K562 (cell line): Measurements from ENCODE around the gene KLK1. TPM values are rescaled to one million over a fixed set of nuclear protein-coding genes. Genes with fewer than 3 reads are reported as not detected.

Source experiments
- ATAC-seq: fragments of 200-7000 bp; cut with Tn5 transposase; 3 replicates; pipeline ENCODE4 v1.9.1; 2020; ENCODE audit warnings: moderate library complexity
- BruUV-seq: library from RNA; stranded (reverse); fragments of 400-500 nt; replicated peaks from 2 replicates; lab custom pipeline; 2021; lab: Mats Ljungman, UMichigan
- CTCF ChIA-PET: fragments of 300-600 bp; formaldehyde crosslinking; extraction: SDS; loops from one replicate; lab custom pipeline; 2021; ENCODE audit warnings: low intra/inter-chr PET ratio; lab: Yijun Ruan, JAX
- POLR2A ChIA-PET: fragments of 300-600, 350-650 bp; sonication (Branson Sonifier 250); formaldehyde crosslinking; extraction: SDS; loops from one replicate; lab custom pipeline; 2021; ENCODE audit warnings: antibody characterized with exemption, inconsistent platforms; lab: Yijun Ruan, JAX
- DNase-seq, 4 experiments: peaks; one replicate each; pipeline versions ENCODE4 v3.0.0 to v3.0.0-alpha.2; 2011 to 2018; ENCODE audit warnings: low spot score in 3 of 4, mixed read lengths in 3 of 4; ENCODE audit errors: extremely low read depth in 1 of 4
- FAIRE-seq: peaks from 2 replicates; lab custom pipeline; 2011; peaks lifted over from hg19 to GRCh38; lab: Jason Lieb, UNC
- H2AFZ ChIP-seq: 2 replicates; pipeline ENCODE4 v1.6.0; 2011; ENCODE audit warnings: low read depth, low read length, control low read depth, inconsistent platforms
- H3K27ac ChIP-seq: fragments of 200-600 bp; 3 replicates; pipeline ENCODE4 v1.8.0; 2011; ENCODE audit warnings: low read depth, mild to moderate bottlenecking, control low read depth, inconsistent platforms, low read length, moderate library complexity, mixed read lengths; ENCODE audit errors: extremely low read depth
- H3K27me3 ChIP-seq, 2 experiments: fragments of 300-600 bp in 1 of 2; 2 replicates in 1 of 2; 3 replicates in 1 of 2; pipeline versions ENCODE4 v1.6.0 to v1.8.0; 2011; ENCODE audit warnings: inconsistent platforms in 2 of 2, low read length in 2 of 2, mild to moderate bottlenecking in 1 of 2, mixed read lengths in 1 of 2, moderate library complexity in 1 of 2; ENCODE audit not compliant: control insufficient read depth in 2 of 2, insufficient read depth in 2 of 2
- H3K36me3 ChIP-seq: fragments of 300-600 bp; 3 replicates; pipeline ENCODE4 v1.8.0; 2011; ENCODE audit warnings: mild to moderate bottlenecking, low read length, inconsistent platforms; ENCODE audit not compliant: control insufficient read depth, insufficient read depth
- H3K4me1 ChIP-seq, 2 experiments: fragments of 200-600 bp in 1 of 2; replicated peaks in 1 of 2; 2 replicates in 1 of 2; 3 replicates in 1 of 2; pipeline versions ENCODE4 v1.5.1 to v1.8.0; 2011; ENCODE audit warnings: inconsistent platforms in 2 of 2, low read length in 2 of 2, mild to moderate bottlenecking in 1 of 2, mixed read lengths in 1 of 2, moderate library complexity in 1 of 2; ENCODE audit not compliant: control insufficient read depth in 2 of 2, insufficient read depth in 2 of 2
- H3K4me2 ChIP-seq: 2 replicates; pipeline ENCODE4 v1.6.1; 2011; ENCODE audit warnings: low read length, control low read depth, inconsistent platforms, mixed read lengths; ENCODE audit not compliant: insufficient read depth
- H3K4me3 ChIP-seq: fragments of 200-600 bp; sonication (generic), shearing (Covaris generic); 2 replicates; pipeline ENCODE4 v1.5.1; 2016; ENCODE audit warnings: control low read depth, inconsistent platforms
- H3K79me2 ChIP-seq: fragments of 200-600 bp; 3 replicates; pipeline ENCODE4 v1.8.0; 2011; ENCODE audit warnings: low read length, inconsistent platforms; ENCODE audit not compliant: control insufficient read depth, insufficient read depth
- H3K9ac ChIP-seq, 2 experiments: 2 replicates each; pipeline versions ENCODE4 v1.6.0 to v1.6.1; 2011; ENCODE audit warnings: low read depth in 2 of 2, low read length in 2 of 2, control low read depth in 1 of 2, inconsistent platforms in 1 of 2, mild to moderate bottlenecking in 1 of 2, mixed read lengths in 1 of 2; ENCODE audit not compliant: insufficient read depth in 1 of 2
- H3K9me1 ChIP-seq: one replicate; pipeline ENCODE4 v1.6.0; 2011; ENCODE audit warnings: inconsistent platforms, mild to moderate bottlenecking, low read length, moderate library complexity; ENCODE audit not compliant: control insufficient read depth, insufficient read depth
- H3K9me3 ChIP-seq: replicated peaks from 2 replicates; pipeline ENCODE4 v1.5.1; 2011; ENCODE audit warnings: low read depth, low read length, inconsistent platforms; ENCODE audit not compliant: control insufficient read depth, insufficient read depth
- H4K20me1 ChIP-seq: replicated peaks from 2 replicates; pipeline ENCODE4 v1.6.1; 2011; ENCODE audit warnings: low read length, inconsistent platforms, mixed read lengths; ENCODE audit not compliant: control insufficient read depth, insufficient read depth
- HSF4 ChIP-seq: fragments of 250-450 bp; sonication (Bioruptor Pico); IDR thresholded peaks from 2 replicates; pipeline ENCODE4 v2.1.2; 2022; ENCODE audit warnings: mild to moderate bottlenecking, moderate library complexity, borderline replicate concordance
- WGBS: fragments of 100-300 bp; shearing (Covaris generic); methylation state at CpG from one replicate; pipeline ENCODE4 v1.1.6; 2016; ENCODE audit warnings: low coverage, mixed read lengths; ENCODE audit not compliant: insufficient coverage; ENCODE audit errors: missing lambda C conversion rate; 5-methylcytosine and 5-hydroxymethylcytosine counted together
- in situ Hi-C: fragments of 300-500 bp; cut with MboI; formaldehyde crosslinking; loops from 4 replicates; pipeline ENCODE4 v1.15.0; 2018; ENCODE audit warnings: inconsistent platforms, mixed read lengths
- intact Hi-C: fragments of 100-400 bp; cut with micrococcal nuclease; formaldehyde crosslinking; loops from 2 replicates; pipeline ENCODE4 v1.14.2; 2022
- polyA plus RNA-seq, 8 experiments: library from polyadenylated mRNA; depleted of rRNA in 4 of 8; stranded (reverse) in 5 of 8; unstranded in 3 of 8; fragments of >200 nt; fragmentation: Nextera tagmentation in 2 of 8; fragmentation: Illumina TruSeq in 1 of 8; extraction: Ambion mirVana in 2 of 8; extraction: Trizol in 1 of 8; gene quantifications; 2 replicates each; pipeline versions ENCODE4 v1.2.1 to v1.2.3, GENCODE V29; 2011 to 2014; ENCODE audit warnings: inconsistent platforms in 1 of 8, missing spikeins in 1 of 8
- total RNA-seq, 7 experiments: library from RNA; depleted of rRNA in 6 of 7; stranded (reverse); fragments of >200 nt in 6 of 7; fragmentation: Illumina TruSeq in 2 of 7; extraction: Trizol in 2 of 7; gene quantifications; 2 replicates each; pipeline versions ENCODE4 v1.2.1 to v1.2.3, GENCODE V29; 2011 to 2021; ENCODE audit warnings: low replicate concordance in 1 of 7
- TF ChIP-seq, protein P1 (sequence below): sonication (generic); formaldehyde crosslinking; IDR thresholded peaks from 2 replicates; pipeline ENCODE4 v1.8.1; 2023; ENCODE audit warnings: mild to moderate bottlenecking, missing genetic modification reagents

KLK1 gene
- total and polyA plus RNA-seq, 9 of the 15 experiments (the other 6 are each of a cell fraction or from before 2014, with no cell fraction given): 0.87 to 15.4 (median 9.1) TPM

DNA sequence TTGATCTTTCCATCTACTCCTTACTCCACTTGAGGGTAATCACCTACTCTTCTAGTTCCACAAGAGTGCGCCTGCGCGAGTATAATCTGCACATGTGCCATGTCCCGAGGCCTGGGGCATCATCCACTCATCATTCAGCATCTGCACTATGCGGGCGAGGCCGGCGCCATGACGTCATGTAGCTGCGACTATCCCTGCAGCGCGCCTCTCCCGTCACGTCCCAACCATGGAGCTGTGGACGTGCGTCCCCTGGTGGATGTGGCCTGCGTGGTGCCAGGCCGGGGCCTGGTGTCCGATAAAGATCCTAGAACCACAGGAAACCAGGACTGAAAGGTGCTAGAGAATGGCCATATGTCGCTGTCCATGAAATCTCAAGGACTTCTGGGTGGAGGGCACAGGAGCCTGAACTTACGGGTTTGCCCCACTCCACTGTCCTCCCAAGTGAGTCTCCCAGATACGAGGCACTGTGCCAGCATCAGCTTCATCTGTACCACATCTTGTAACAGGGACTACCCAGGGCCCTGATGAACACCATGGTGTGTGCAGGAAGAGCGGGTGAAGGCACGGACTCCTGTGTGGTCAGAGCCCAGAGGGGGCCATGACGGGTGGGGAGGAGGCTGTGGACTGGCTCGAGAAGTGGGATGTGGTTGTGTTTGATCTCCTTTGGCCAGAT lies 47.0 kb upstream of the KLK1 start (continued):
- TF ChIP-seq, protein P1, sequence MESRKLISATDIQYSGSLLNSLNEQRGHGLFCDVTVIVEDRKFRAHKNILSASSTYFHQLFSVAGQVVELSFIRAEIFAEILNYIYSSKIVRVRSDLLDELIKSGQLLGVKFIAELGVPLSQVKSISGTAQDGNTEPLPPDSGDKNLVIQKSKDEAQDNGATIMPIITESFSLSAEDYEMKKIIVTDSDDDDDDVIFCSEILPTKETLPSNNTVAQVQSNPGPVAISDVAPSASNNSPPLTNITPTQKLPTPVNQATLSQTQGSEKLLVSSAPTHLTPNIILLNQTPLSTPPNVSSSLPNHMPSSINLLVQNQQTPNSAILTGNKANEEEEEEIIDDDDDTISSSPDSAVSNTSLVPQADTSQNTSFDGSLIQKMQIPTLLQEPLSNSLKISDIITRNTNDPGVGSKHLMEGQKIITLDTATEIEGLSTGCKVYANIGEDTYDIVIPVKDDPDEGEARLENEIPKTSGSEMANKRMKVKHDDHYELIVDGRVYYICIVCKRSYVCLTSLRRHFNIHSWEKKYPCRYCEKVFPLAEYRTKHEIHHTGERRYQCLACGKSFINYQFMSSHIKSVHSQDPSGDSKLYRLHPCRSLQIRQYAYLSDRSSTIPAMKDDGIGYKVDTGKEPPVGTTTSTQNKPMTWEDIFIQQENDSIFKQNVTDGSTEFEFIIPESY (CRISPR knock-in tag): peak; percentile 82
- TF ChIP-seq, all 486 proteins: peak for 147

DNA sequence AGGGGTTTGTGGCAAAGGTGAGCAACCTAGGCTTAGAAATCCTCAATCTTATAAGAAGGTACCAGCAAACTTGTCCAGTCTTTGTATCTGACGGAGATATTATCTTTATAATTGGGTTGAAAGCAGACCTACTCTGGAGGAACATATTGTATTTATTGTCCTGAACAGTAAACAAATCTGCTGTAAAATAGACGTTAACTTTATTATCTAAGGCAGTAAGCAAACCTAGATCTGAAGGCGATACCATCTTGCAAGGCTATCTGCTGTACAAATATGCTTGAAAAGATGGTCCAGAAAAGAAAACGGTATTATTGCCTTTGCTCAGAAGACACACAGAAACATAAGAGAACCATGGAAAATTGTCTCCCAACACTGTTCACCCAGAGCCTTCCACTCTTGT lies 45.9 kb upstream of the KLK1 start:
- peak overlapping the region; percentile 97 for H2AFZ ChIP-seq
- 34% methylated on average over 4 of the region's 4 CpGs for WGBS
- H3K4me3 ChIP-seq: no peak overlapping the region
- no TSS peak for BruUV-seq
- in situ Hi-C loops (no loop called here), intact Hi-C loops (no loop called here)
- H3K9me3 ChIP-seq: 0 out of 2 replicates have a peak, but pooled peaks cover 4% of the 10 kb centered on the region
- CTCF ChIA-PET: no interaction called here
- H3K36me3 ChIP-seq: no peaks in the 10 kb centered on the region
- peaks cover 4 to 7% of the 10 kb centered on the region in 2 experiments; a peak in 4 of 5 replicates for H3K4me1 ChIP-seq
- H3K9me1 ChIP-seq: no peaks in the 10 kb centered on the region
- DNase-seq (no peak), ATAC-seq (no peak), FAIRE-seq (no peak)
- no peaks in the 10 kb centered on the region for H4K20me1 ChIP-seq
- H3K4me2 ChIP-seq: no peak overlapping the region
- no peak for TF ChIP-seq HSF4 (CRISPR knock-in tag)
- POLR2A ChIA-PET: interaction anchor here (1.3 kb wide), 1 partner anchor 74 kb away, joined by 5 read pairs; no protein-coding TSS in a partner anchor
- no peak overlapping the region for H3K9ac ChIP-seq
- H3K27ac ChIP-seq: no peak overlapping the region
- no peaks in the 10 kb centered on the region for H3K79me2 ChIP-seq
- H3K27me3 ChIP-seq: peaks cover 11 to 20% of the 10 kb centered on the region in 2 experiments; a peak in 3 of 5 replicates
